Gastroesophageal sphincter (tissue), 4 donors: ENCODE data around the gene MED17. TPM values are rescaled to one million over a fixed set of nuclear protein-coding genes. Genes with fewer than 3 reads are reported as not detected.

Experiments
- ATAC-seq: fragments of 150-250 bp; one replicate; pipeline ENCODE4 v1.9.1; 2016; ENCODE audit warnings: mild to moderate bottlenecking, moderate library complexity
- H3K27ac ChIP-seq, 4 donors: fragments of 200-600 bp; sonication (generic) in 3 of 4; 1 replicate in 3 of 4; 2 replicates in 1 of 4; pipeline ENCODE4 v1.5.1; 2016 to 2019
- H3K27me3 ChIP-seq: fragments of 200-600 bp; sonication (generic); one replicate; pipeline ENCODE4 v1.5.1; 2019
- H3K36me3 ChIP-seq, 2 donors: fragments of 200-600 bp; sonication (generic); one replicate each; pipeline ENCODE4 v1.5.1; 2019; ENCODE audit warnings: control low read depth in 1 of 2
- H3K4me1 ChIP-seq, 3 donors: fragments of 200-600 bp; sonication (generic); 1 replicate in 2 of 3; 2 replicates in 1 of 3; pipeline ENCODE4 v1.5.1; 2016 to 2019; ENCODE audit warnings: control low read depth in 2 of 3
- H3K4me3 ChIP-seq, 2 donors: fragments of 200-600 bp; sonication (generic); one replicate each; pipeline ENCODE4 v1.5.1; 2019; ENCODE audit warnings: mild to moderate bottlenecking in 1 of 2, moderate library complexity in 1 of 2
- H3K9me3 ChIP-seq, 3 donors: fragments of 200-600 bp; sonication (generic); one replicate each; pipeline ENCODE4 v1.5.1; 2017 to 2019; ENCODE audit warnings: control low read depth in 2 of 3
- EP300 ChIP-seq: sonication (generic); formaldehyde crosslinking; IDR thresholded peaks from one replicate; pipeline ENCODE4 v1.6.1; 2017; ENCODE audit warnings: antibody characterized with exemption, mild to moderate bottlenecking
- POLR2A ChIP-seq, 2 donors: fragments of 450-650 bp; IDR thresholded peaks; one replicate each; pipeline ENCODE4 v1.6.1; 2017; ENCODE audit warnings: antibody characterized with exemption in 2 of 2, mild to moderate bottlenecking in 2 of 2, moderate library complexity in 1 of 2
- POLR2AphosphoS5 ChIP-seq: sonication (generic); formaldehyde crosslinking; IDR thresholded peaks from one replicate; pipeline ENCODE4 v1.6.1; 2017; ENCODE audit warnings: antibody characterized with exemption
- WGBS, 2 donors: methylation state at CpG; one replicate each; pipeline ENCODE4 v1.1.5; 2018; ENCODE audit warnings: low coverage in 1 of 2; 5-methylcytosine and 5-hydroxymethylcytosine counted together
- total RNA-seq, 4 donors: library from RNA; depleted of rRNA; stranded (reverse); fragments of >200 nt; gene quantifications; one replicate each; pipeline ENCODE4 v1.1.0, GENCODE V29; 2016
- TF ChIP-seq, protein P1 (sequence below), 4 experiments: fragments of 200-600 bp in 2 of 4; fragments of 450-650 bp in 2 of 4; sonication (generic) in 1 of 4; IDR thresholded peaks; one replicate each; pipeline ENCODE4 v1.5.1; 2017 to 2019; ENCODE audit warnings: antibody characterized with exemption in 4 of 4, mild to moderate bottlenecking in 2 of 4, moderate library complexity in 2 of 4

MED17 gene
- total RNA-seq, 4 donors from 2014 or later, result 27.1 to 29.7 (median 28.2) TPM

DNA sequence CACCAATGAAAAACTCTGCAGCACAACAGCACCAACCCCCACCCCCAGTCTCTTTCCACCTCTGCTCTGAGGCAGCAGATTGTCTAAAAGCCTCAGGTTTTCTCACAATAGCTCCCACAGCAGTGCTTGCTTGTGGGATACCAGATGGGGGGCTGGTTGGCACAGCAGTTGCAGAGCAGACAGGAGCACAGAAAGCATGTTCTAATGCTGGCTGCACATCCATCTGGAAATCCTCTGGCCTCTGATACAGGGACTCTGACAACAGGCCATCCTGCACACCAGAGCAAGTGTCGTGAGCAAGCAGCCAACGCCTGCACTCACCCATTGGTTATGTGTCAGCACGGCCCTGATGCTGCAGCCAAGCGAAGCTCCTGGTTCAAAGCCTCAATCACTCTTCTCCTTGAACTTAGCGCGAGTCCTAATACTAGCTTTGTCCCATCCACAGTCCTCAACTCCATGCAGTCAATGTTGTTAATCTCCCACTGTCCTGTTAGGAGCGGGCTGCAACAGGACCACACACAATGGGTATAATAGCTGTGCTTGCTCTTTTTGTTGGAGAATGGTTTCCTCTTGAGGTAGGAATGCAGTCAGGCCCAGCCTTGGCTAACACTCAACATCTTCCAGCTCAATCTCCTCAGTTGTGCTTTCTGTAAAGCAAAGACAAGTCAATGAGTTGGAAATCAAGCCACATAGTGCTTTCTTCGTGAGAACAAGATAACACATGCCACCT, 36.0 kb downstream of the MED17 start:
- no peaks in the 10 kb centered on the region for H3K27me3 ChIP-seq
- TF ChIP-seq, protein P1, sequence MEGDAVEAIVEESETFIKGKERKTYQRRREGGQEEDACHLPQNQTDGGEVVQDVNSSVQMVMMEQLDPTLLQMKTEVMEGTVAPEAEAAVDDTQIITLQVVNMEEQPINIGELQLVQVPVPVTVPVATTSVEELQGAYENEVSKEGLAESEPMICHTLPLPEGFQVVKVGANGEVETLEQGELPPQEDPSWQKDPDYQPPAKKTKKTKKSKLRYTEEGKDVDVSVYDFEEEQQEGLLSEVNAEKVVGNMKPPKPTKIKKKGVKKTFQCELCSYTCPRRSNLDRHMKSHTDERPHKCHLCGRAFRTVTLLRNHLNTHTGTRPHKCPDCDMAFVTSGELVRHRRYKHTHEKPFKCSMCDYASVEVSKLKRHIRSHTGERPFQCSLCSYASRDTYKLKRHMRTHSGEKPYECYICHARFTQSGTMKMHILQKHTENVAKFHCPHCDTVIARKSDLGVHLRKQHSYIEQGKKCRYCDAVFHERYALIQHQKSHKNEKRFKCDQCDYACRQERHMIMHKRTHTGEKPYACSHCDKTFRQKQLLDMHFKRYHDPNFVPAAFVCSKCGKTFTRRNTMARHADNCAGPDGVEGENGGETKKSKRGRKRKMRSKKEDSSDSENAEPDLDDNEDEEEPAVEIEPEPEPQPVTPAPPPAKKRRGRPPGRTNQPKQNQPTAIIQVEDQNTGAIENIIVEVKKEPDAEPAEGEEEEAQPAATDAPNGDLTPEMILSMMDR (IDR thresholded peaks at IDR 0.05), result no peak
- TF ChIP-seq POLR2AphosphoS5, result no peak
- TF ChIP-seq POLR2A (IDR thresholded peaks at IDR 0.05), result no peak
- TF ChIP-seq EP300, result no peak
- no peak for ATAC-seq
- no peak overlapping the region for H3K27ac ChIP-seq
- H3K4me1 ChIP-seq, result no peaks in the 10 kb centered on the region
- WGBS, 2 donors, result 46 to 100% methylated on average over 1 to 2 of the region's 8 CpGs
- peaks cover 0 to 14% of the 10 kb centered on the region in 2 donors for H3K36me3 ChIP-seq
- H3K4me3 ChIP-seq, result no peak overlapping the region
- no peaks in the 10 kb centered on the region for H3K9me3 ChIP-seq

DNA sequence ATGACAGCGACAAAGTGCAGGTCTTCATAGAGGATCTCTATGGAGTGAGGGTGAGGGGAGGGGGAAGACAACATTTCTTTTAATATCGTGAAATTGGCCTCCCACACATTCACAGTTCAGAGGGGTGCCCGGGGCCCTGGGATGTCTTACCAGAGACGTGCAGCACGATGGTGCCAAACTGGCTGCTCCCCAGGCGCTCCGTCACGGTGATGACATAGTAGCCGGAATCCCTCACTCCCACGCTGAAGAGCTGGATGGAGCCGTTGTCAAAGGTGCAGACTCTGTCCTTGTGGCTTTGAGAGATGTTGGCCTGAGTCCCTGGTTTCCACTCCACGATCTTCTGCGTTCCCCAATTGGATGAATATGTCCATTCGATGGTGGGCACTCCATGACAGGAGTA, 36.8 kb downstream of the MED17 start:
- TF ChIP-seq POLR2AphosphoS5, result no peak
- no peak for TF ChIP-seq POLR2A (IDR thresholded peaks at IDR 0.05)
- TF ChIP-seq, protein P1 (IDR thresholded peaks at IDR 0.05), result no peak
- TF ChIP-seq EP300, result no peak
- no peaks in the 10 kb centered on the region for H3K4me1 ChIP-seq
- no peak for ATAC-seq
- H3K36me3 ChIP-seq, result peaks cover 0 to 7% of the 10 kb centered on the region in 2 donors
- no peaks in the 10 kb centered on the region for H3K27me3 ChIP-seq
- no peaks in the 10 kb centered on the region for H3K9me3 ChIP-seq
- no peak overlapping the region for H3K27ac ChIP-seq
- H3K4me3 ChIP-seq, result no peak overlapping the region
- 88 to 89% methylated on average over 8 to 10 of the region's 14 CpGs for WGBS, 2 donors

DNA sequence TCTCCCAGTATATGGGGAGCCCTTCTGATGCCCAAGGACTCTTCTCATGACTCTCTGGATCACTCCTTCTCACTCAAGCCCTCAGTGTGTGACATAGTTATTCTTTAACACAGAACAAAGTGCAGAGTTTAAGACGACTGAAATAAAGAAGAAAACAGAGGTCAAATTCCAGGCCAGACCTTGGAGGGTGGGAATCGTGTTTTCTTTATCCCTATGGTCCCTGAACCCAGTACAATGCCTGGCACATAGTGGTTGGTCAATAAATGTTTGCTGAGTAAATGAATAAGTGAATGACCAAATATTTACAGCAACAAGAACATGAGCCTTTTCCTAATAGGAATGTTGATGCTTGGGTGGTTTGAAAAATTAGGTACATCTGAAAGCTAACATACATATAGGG, 37.5 kb downstream of the MED17 start:
- Histone ChIP-seq H3K4me3 (no peak overlapping the region), H3K9me3 (no peaks in the 10 kb centered on the region), H3K4me1 (no peaks in the 10 kb centered on the region), H3K36me3 (peaks cover 0 to 6% of the 10 kb centered on the region in 2 donors), H3K27me3 (no peaks in the 10 kb centered on the region), H3K27ac (no peak overlapping the region)
- 69 to 93% methylated on average over 2 of the region's 2 CpGs for WGBS, 2 donors
- TF ChIP-seq EP300 (no peak), POLR2AphosphoS5 (no peak), POLR2A (IDR thresholded peaks at IDR 0.05) (no peak)
- TF ChIP-seq, protein P1 (IDR thresholded peaks at IDR 0.05), result no peak
- no peak for ATAC-seq

DNA sequence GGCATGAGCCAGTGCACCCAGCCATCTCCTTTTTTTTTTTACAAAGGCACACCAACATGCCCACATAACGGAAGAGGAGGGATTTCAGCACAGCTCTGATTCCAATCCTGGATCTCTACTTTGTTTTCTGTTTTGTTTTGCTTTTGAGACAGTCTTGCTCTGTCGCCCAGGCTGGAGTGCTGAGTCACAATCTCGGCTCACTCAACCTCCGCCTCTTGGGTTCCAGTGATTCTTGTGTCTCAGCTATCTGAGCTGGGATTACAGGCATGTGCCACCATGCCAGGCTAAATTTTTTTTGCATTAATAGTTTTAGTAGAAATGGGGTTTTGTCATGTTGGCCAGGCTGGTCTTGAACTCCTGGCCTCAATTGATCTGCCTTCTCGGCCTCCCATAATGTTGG, 38.3 kb downstream of the MED17 start:
- Histone ChIP-seq H3K4me1 (no peaks in the 10 kb centered on the region), H3K4me3 (no peak overlapping the region), H3K27ac (no peak overlapping the region), H3K9me3 (no peaks in the 10 kb centered on the region), H3K27me3 (no peaks in the 10 kb centered on the region), H3K36me3 (peaks cover 0 to 6% of the 10 kb centered on the region in 2 donors)
- TF ChIP-seq POLR2AphosphoS5, result no peak
- TF ChIP-seq, protein P1 (IDR thresholded peaks at IDR 0.05), result no peak
- TF ChIP-seq EP300, result no peak
- TF ChIP-seq POLR2A (IDR thresholded peaks at IDR 0.05), result no peak
- no peak for ATAC-seq
- WGBS, 2 donors, result 85 to 98% methylated on average over 5 of the region's 5 CpGs

DNA sequence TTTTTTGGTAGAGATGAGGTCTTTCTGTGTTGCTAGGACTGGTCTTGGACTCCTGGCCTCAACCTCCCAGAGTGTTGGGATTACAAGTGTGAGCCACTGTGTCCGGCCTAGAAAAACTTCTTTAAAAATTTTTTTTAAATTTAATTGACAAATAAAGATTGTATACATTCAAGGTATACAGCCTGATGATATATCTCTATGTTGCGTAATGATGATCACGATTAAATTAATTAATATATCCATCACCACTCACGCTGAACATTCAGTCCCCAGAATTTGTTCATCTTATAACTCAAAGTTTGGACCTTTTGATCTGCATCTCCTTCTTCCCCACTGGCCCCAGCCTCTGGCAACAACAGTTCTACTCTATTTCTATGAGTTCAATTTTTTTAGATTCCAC, 39.1 kb downstream of the MED17 start:
- no peaks in the 10 kb centered on the region for H3K27me3 ChIP-seq
- no peak overlapping the region for H3K27ac ChIP-seq
- ATAC-seq, result no peak
- WGBS, 2 donors, result 90 to 97% methylated on average over 3 to 4 of the region's 4 CpGs
- peaks cover 0 to 6% of the 10 kb centered on the region in 2 donors for H3K36me3 ChIP-seq
- no peaks in the 10 kb centered on the region for H3K4me1 ChIP-seq
- no peaks in the 10 kb centered on the region for H3K9me3 ChIP-seq
- TF ChIP-seq EP300 (no peak), POLR2AphosphoS5 (no peak), POLR2A (IDR thresholded peaks at IDR 0.05) (no peak)
- TF ChIP-seq, protein P1 (IDR thresholded peaks at IDR 0.05), result no peak
- no peak overlapping the region for H3K4me3 ChIP-seq
